SW480 (cell line): Measurements from ENCODE around the gene TPSB2.
"Not testable (repeated sequence)": the region's sequence is repeated elsewhere in the genome, so short reads cannot be mapped to it uniquely, and the experiment has no call there.

ENCODE experiments used
- DNase-seq: peaks from one replicate; pipeline ENCODE4 v3.0.0-alpha.2; 2016; ENCODE audit warnings: low spot score

The TPSB2 gene

GRCh38 chr16:1261131-1261892 is 31.3 kb upstream of the TPSB2 start:
- no peak for DNase-seq

- DNase-seq = no peak
Observed at GRCh38 chr16:1260101-1260680, 30.2 kb upstream of the TPSB2 start.

- no peak for DNase-seq
Observed at GRCh38 chr16:1259760-1260068, 29.7 kb upstream of the TPSB2 start.

- no peak for DNase-seq
Observed at GRCh38 chr16:1258906-1259759, 29.1 kb upstream of the TPSB2 start.

- DNase-seq = no peak
Observed at GRCh38 chr16:1258225-1258600, 28.2 kb upstream of the TPSB2 start.

- no peak for DNase-seq
Observed at GRCh38 chr16:1257561-1258224, 27.7 kb upstream of the TPSB2 start.

GRCh38 chr16:1256874-1257322 is 26.9 kb upstream of the TPSB2 start:
- no peak for DNase-seq

- not testable (repeated sequence) for DNase-seq
Observed at GRCh38 chr16:1256296-1256873, 26.4 kb upstream of the TPSB2 start.

GRCh38 chr16:1255276-1256122 is 25.5 kb upstream of the TPSB2 start, which contains the start of gene TPSD1:
Gene TPSD1, plus strand, starts transcription at chr16:1256069. Its CDS starts 212 bp downstream, at chr16:1256281.
- not testable (repeated sequence) for DNase-seq

- not testable (repeated sequence) for DNase-seq
Observed at GRCh38 chr16:1254821-1255220, 24.8 kb upstream of the TPSB2 start.

- DNase-seq = not testable (repeated sequence)
Observed at GRCh38 chr16:1253701-1254364, 23.8 kb upstream of the TPSB2 start.

GRCh38 chr16:1249031-1249755 is 19.2 kb upstream of the TPSB2 start:
- not testable (repeated sequence) for DNase-seq

GRCh38 chr16:1247903-1248537 is 18.0 kb upstream of the TPSB2 start:
- DNase-seq = not testable (repeated sequence)

GRCh38 chr16:1245452-1246020 is 15.6 kb upstream of the TPSB2 start:
- no peak for DNase-seq

GRCh38 chr16:1244881-1245280 is 14.9 kb upstream of the TPSB2 start:
- DNase-seq = peak; percentile 90

GRCh38 chr16:1243907-1244850 is 14.2 kb upstream of the TPSB2 start:
- not testable (repeated sequence) for DNase-seq

GRCh38 chr16:1243363-1243762 is 13.4 kb upstream of the TPSB2 start:
- DNase-seq = not testable (repeated sequence)

- not testable (repeated sequence) for DNase-seq
Observed at GRCh38 chr16:1241081-1241480, 11.1 kb upstream of the TPSB2 start.
